Measurements from ENCODE around the gene PIGN. TPM values are rescaled to one million over a fixed set of nuclear protein-coding genes. Genes with fewer than 3 reads are reported as not detected.

Gene PIGN
- total RNA-seq, 1 experiment from 2014 or later, result 22.8 TPM

DNA sequence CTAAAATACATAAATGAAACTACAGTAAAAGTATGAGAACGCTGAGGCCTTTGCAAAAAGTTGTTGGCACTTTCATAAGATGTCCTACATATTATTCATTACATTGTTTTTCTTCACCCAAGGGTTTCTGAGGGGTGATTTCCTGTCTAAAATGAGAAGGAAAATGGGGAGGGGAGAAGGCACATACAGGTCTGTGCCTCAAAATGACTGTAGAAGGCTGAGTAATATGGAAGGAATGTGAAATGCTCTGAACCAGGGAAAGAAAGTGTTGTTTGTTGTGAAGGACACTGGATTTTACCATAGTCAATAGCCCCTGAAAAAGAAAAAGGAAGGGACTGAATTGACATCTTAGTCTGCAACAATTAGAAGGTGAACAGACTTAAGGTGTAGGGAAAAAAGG lies 194.6 kb downstream of the PIGN start:
- H3K9me3 Mint-ChIP-seq (ENCODE audit: unreplicated experiment), result no peaks in the 10 kb centered on the region
- TF ChIP-seq, protein P1, sequence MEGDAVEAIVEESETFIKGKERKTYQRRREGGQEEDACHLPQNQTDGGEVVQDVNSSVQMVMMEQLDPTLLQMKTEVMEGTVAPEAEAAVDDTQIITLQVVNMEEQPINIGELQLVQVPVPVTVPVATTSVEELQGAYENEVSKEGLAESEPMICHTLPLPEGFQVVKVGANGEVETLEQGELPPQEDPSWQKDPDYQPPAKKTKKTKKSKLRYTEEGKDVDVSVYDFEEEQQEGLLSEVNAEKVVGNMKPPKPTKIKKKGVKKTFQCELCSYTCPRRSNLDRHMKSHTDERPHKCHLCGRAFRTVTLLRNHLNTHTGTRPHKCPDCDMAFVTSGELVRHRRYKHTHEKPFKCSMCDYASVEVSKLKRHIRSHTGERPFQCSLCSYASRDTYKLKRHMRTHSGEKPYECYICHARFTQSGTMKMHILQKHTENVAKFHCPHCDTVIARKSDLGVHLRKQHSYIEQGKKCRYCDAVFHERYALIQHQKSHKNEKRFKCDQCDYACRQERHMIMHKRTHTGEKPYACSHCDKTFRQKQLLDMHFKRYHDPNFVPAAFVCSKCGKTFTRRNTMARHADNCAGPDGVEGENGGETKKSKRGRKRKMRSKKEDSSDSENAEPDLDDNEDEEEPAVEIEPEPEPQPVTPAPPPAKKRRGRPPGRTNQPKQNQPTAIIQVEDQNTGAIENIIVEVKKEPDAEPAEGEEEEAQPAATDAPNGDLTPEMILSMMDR (IDR thresholded peaks at IDR 0.05; ENCODE audit: insufficient read depth in 1 of 2, low read depth in 1 of 2, low read length in 1 of 2, severe bottlenecking in 1 of 2, unreplicated experiment in 1 of 2), result no peak
- no TSS peak for BruUV-seq (replicated peaks)

DNA sequence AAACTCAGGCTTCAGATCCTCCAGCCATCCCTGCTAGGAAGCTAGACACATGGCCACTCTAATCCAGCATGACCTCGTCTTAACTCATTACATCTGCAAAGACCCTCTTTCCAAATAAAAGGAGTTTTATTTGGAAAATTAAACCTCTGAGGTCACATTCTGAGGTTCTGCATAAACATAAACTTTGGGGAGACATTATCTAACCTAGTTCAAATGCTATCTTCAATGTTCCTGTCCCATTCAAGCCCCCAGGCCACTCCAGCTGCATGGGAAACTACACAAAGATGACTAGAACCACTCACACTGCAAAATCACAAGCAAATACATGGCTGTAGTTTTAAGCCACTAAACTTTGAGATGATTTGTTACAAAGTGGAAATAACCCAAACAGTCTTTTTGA lies 195.0 kb downstream of the PIGN start:
- ChIA-PET POLR2A (no interaction called here), CTCF (no interaction called here)
- DNase-seq, result no peak
- H3K4me3 Mint-ChIP-seq (ENCODE audit: unreplicated experiment), result no peak overlapping the region
- H3K27me3 Mint-ChIP-seq (ENCODE audit: insufficient read depth, unreplicated experiment), result no peaks in the 10 kb centered on the region
- Histone ChIP-seq H3K4me1 (no peaks in the 10 kb centered on the region), H3K36me3 (ENCODE audit: control insufficient read depth, insufficient read depth, low read length) (no peaks in the 10 kb centered on the region), H3K9me3 (no peaks in the 10 kb centered on the region), H3K4me3 (ENCODE audit: low read depth, low read length) (no peak overlapping the region), H3K27me3 (replicated peaks; ENCODE audit: control insufficient read depth, insufficient read depth, low read length) (no peaks in the 10 kb centered on the region)
- H3K9me3 Mint-ChIP-seq (ENCODE audit: unreplicated experiment), result no peaks in the 10 kb centered on the region
- peaks cover 5% of the 10 kb centered on the region for H3K4me1 Mint-ChIP-seq (ENCODE audit: low read depth, unreplicated experiment)
- no TSS peak for BruUV-seq (replicated peaks)
- H3K27ac Mint-ChIP-seq (ENCODE audit: unreplicated experiment), result no peak overlapping the region
- intact Hi-C loops (cut with micrococcal nuclease; ENCODE audit: unreplicated experiment), result no loop called here
- TF ChIP-seq, protein P1 (IDR thresholded peaks at IDR 0.05; ENCODE audit: insufficient read depth in 1 of 2, low read depth in 1 of 2, low read length in 1 of 2, severe bottlenecking in 1 of 2, unreplicated experiment in 1 of 2), result no peak
- H3K36me3 Mint-ChIP-seq (ENCODE audit: insufficient read depth, unreplicated experiment), result no peaks in the 10 kb centered on the region

More for the DNA sequence above, 194.6 kb downstream of the PIGN start:
- Histone ChIP-seq H3K9me3 (no peaks in the 10 kb centered on the region), H3K4me3 (ENCODE audit: low read depth, low read length) (no peak overlapping the region), H3K27me3 (replicated peaks; ENCODE audit: control insufficient read depth, insufficient read depth, low read length) (no peaks in the 10 kb centered on the region), H3K36me3 (ENCODE audit: control insufficient read depth, insufficient read depth, low read length) (no peaks in the 10 kb centered on the region), H3K4me1 (no peaks in the 10 kb centered on the region)
- Mint-ChIP-seq H3K36me3 (ENCODE audit: insufficient read depth, unreplicated experiment) (no peaks in the 10 kb centered on the region), H3K27me3 (ENCODE audit: insufficient read depth, unreplicated experiment) (no peaks in the 10 kb centered on the region), H3K4me3 (ENCODE audit: unreplicated experiment) (no peak overlapping the region), H3K27ac (ENCODE audit: unreplicated experiment) (no peak overlapping the region), H3K4me1 (ENCODE audit: low read depth, unreplicated experiment) (peaks cover 5% of the 10 kb centered on the region)
- ChIA-PET CTCF (no interaction called here), POLR2A (no interaction called here)
- intact Hi-C loops (cut with micrococcal nuclease; ENCODE audit: unreplicated experiment), result no loop called here
- no peak for DNase-seq

DNA sequence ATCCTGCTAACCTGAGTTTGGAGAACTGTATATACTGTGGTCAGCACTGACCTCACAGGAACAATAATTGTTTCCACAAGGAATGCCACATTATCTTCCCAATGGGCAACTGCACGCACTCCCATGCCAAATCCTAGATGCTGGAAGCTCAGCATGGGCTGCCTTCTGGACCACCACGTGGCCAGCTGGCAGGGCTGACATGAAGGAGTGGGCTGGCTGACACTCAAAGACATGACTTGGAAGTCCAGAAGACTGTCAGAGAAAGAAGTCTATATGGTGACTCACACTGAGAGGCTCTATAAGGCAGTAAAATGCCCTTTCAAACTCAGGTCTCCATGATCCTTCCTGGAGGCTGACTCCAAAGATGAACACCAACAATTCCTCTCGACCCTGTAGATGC lies 195.7 kb downstream of the PIGN start:
- POLR2A ChIA-PET, result no interaction called here
- no peaks in the 10 kb centered on the region for H3K27me3 ChIP-seq (replicated peaks; ENCODE audit: control insufficient read depth, insufficient read depth, low read length)
- DNase-seq, result no peak
- H3K27ac Mint-ChIP-seq (ENCODE audit: unreplicated experiment), result no peak overlapping the region
- no peaks in the 10 kb centered on the region for H3K27me3 Mint-ChIP-seq (ENCODE audit: insufficient read depth, unreplicated experiment)
- H3K36me3 ChIP-seq (ENCODE audit: control insufficient read depth, insufficient read depth, low read length), result no peaks in the 10 kb centered on the region
- intact Hi-C loops (cut with micrococcal nuclease; ENCODE audit: unreplicated experiment), result no loop called here
- no peaks in the 10 kb centered on the region for H3K4me1 ChIP-seq
- CTCF ChIA-PET, result no interaction called here
- no peaks in the 10 kb centered on the region for H3K9me3 ChIP-seq
- TF ChIP-seq, protein P1 (IDR thresholded peaks at IDR 0.05; ENCODE audit: insufficient read depth in 1 of 2, low read depth in 1 of 2, low read length in 1 of 2, severe bottlenecking in 1 of 2, unreplicated experiment in 1 of 2), result no peak
- no peak overlapping the region for H3K4me3 ChIP-seq (ENCODE audit: low read depth, low read length)
- BruUV-seq (replicated peaks), result no TSS peak
- peaks cover 5% of the 10 kb centered on the region for H3K4me1 Mint-ChIP-seq (ENCODE audit: low read depth, unreplicated experiment)
- H3K4me3 Mint-ChIP-seq (ENCODE audit: unreplicated experiment), result no peak overlapping the region
- H3K9me3 Mint-ChIP-seq (ENCODE audit: unreplicated experiment), result no peaks in the 10 kb centered on the region
- H3K36me3 Mint-ChIP-seq (ENCODE audit: insufficient read depth, unreplicated experiment), result no peaks in the 10 kb centered on the region

Other genes with a start within 250 kb of the PIGN start
- gene RELCH, start 199 bp upstream of the PIGN start, total RNA-seq (2022), result 16.8 and 19.6 TPM in 2 replicates
- 0.16 TPM in 2 replicates for gene TNFRSF11A, start 138.3 kb upstream of the PIGN start, total RNA-seq (2022)